GM12892 (cell line): ENCODE measurements around the gene NKD2.

Experiments used
- DNase-seq: peaks from one replicate; pipeline ENCODE4 v3.0.0; 2011; ENCODE audit not compliant: insufficient read length
- FAIRE-seq: peaks from 2 replicates; lab custom pipeline; 2011; peaks lifted over from hg19 to GRCh38; lab: Jason Lieb, UNC
- POLR2A ChIP-seq: IDR thresholded peaks from 2 replicates; pipeline ENCODE4 v1.6.1; 2011; ENCODE audit warnings: low read depth, low read length, control low read depth
- POLR2AphosphoS5 ChIP-seq: IDR thresholded peaks from 2 replicates; pipeline ENCODE4 v1.6.1; 2011; ENCODE audit warnings: low read depth, low read length, control low read depth
- TAF1 ChIP-seq: IDR thresholded peaks from 2 replicates; pipeline ENCODE4 v1.6.1; 2011; ENCODE audit warnings: low read depth, mild to moderate bottlenecking, control low read depth, low read length, borderline replicate concordance

Gene NKD2

DNA sequence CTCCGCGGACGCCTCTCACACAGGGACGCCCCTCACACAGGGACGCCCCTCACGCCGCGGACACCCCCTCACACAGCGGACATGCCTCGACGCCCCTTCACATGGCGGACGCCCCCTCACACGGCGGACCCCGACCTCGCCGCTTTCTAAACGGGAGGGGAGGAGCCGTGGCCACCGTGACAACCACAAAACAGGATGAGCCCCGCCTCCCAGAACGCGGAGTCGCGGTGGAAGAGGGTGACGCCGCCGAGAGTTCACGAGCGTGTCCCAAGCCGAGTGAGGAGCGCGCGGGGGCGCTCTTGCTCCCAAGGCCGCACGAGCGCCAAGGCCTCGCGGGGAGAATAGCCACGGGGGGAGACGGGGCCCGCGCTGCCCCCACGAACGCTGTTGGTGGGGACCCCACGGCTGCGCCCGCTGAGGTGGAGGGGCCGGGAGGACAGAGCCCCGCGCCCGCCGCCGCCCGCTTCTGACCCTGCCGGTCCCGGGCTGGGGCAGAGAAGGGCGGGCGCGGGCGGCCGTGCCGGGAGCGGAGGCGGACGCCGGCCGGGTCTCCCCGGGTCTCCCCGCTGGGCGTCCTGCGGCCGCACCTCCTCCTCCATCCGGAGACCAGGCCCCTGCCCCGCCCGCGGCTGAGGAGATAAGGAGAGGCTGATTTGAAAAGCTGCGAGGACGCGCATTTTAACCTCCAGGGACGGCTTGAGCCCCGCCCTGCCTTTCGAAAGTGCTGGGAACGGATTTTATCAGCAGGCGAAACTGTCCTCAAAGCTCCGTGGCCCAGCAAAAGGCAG lies 3.9 kb upstream of the NKD2 start:
- FAIRE-seq (no peak), DNase-seq (no peak)
- TF ChIP-seq TAF1 (no peak), POLR2AphosphoS5 (no peak), POLR2A (no peak)

DNA sequence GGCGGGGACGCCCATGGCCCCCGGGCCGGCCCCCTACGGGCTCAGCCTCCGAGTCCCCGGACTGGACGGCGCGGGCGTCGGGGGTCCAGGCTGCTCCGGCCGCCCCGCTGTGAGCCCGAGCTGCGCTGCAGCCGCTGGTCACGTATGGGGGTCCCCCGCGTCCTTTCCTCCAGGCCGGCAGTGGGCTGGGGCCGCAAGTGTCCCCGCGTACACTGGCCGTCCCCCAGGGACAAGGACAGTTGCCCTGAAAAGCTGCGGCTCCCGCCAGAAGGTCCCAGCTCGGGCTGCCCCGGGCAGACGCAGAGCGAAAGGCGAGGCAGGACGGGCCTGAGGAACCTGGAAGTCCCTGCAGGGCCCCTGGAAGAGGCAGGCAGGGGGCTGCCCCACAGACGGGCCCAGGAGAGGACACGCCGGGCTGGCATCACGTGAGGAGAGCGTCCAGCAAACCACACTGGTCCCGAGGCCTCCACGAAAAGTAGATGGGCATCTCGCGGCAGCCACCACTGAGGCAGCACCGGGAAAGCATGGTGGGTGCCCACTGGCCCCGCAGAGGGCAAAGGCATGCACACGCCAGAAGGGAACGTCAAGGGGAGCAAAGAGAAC lies 3.3 kb upstream of the NKD2 start:
- TF ChIP-seq POLR2A: no peak
- no peak for TF ChIP-seq TAF1
- TF ChIP-seq POLR2AphosphoS5: no peak
- no peak for DNase-seq
- FAIRE-seq: no peak

DNA sequence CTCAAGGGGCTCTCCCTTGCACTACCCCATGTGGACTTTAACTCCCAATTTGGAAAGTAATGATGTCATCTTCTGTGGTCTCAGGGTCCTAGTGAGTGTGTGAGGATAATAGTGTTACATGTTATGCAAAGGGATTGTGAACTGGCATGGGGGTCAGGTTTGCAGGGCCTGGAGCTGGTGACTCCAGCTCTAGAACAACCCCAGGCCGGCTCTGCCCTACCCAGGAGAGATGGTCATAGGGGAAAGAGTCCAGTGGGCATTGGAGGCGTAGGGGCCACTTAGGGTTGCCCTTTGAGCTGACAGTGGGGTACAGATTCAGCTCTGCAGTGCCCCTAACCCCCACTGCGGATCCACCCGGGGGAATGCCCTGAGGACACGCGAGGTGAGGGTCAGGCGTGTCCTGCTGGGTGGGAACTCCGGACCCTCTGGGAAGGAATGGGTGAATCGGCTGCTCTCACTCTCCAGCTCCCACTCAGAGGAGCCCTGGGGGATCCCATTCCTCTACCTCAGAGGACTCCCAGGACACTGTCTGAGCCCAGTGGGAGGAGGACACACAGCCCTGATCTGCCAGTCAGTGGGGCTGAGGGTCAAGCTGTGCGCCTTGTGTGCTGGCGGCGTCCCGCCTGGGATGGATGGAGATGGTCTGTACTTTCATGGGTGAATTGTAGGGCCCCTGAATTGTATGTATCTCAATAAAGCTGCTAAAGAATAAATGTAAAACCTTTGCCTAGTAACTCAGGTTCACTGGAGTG lies 2.5 kb upstream of the NKD2 start:
- no peak for FAIRE-seq
- TF ChIP-seq POLR2AphosphoS5 (no peak), TAF1 (no peak), POLR2A (no peak)
- no peak for DNase-seq

DNA sequence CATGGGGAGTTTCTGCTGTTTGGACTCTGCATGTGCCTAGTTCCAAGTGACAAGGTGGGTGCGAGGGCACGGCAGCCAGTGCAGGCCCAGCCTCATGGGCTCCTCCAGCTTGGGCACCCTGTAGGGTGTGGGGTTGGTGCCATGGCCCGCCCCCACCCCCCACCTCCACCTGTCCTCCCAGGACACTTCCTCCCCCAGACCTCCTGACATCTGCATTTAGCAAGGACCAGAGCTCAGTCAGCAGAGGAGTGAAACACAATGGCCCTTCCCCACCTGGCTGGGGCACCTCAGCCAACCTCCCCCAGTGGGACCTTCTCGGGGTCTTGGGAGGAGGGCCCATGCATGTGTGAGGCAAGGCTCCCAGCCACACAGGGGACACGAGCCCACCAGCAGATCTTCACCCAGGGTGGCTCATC lies 1.9 kb upstream of the NKD2 start:
- TF ChIP-seq TAF1 (no peak), POLR2A (no peak), POLR2AphosphoS5 (no peak)
- FAIRE-seq (no peak), DNase-seq (no peak)

DNA sequence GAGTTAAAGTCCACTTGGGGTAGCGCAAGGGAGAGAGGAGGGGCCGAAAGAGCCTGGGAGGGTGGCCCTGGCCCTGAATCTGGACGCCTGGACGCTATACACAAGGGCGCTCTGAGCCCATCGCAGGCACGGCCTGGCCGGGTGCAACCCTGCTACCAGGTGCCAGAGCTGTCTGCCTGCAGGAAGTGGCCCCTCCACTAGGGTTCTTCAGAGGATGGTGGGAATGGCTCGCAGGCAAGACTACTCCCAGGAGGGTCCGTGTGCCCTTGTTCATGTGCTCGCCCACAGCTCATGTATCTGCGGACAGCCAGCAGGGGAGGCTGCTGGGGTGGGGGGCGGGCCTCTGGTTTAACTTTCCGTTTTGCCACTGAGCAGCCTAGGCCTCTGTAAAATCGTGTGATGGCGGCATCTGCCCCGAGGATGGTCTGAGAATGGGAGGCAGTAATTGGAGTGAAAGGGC lies 1.4 kb upstream of the NKD2 start:
- TF ChIP-seq POLR2AphosphoS5: no peak
- no peak for TF ChIP-seq TAF1
- TF ChIP-seq POLR2A: no peak
- DNase-seq (no peak), FAIRE-seq (no peak)

DNA sequence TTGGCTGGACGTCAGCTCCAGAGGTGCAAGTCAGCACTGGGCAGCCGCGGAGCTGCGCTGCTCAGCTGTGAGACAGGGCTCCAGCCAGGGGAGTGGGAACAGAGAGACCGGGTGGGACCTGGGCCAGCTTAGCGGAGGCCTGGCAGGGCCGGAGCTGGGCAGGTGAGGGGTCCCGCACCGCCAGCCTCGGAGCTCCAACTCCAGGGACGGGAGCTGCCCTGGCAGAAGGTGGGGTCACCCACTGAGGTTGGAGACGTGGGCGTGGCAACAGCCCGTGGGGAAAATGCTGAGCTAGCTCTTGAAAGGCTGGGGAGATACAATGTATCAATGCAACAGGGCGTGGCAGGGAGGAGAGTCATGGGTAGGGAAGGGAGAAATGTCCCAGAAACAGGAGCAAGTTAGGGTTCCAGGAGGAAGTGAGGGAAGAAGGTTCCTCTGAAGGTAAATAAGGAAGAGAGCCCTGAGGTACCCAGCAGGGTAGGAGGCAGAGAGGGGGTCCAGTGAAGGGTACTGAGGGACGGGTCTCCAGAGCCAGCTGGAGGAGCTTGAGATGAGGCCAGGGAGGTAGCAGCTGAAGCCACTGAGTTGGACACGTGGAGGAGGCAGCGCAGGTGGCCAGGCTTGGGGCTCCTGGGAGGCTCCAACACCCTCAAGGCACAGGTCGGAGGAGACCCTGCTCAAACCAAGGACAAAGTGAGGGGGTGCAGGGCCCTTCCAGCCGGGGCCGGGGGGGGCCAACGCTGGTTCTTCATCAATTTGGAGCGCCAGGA lies 736 bp upstream of the NKD2 start:
- no peak for DNase-seq
- TF ChIP-seq POLR2A (no peak), TAF1 (no peak), POLR2AphosphoS5 (no peak)
- FAIRE-seq: no peak

DNA sequence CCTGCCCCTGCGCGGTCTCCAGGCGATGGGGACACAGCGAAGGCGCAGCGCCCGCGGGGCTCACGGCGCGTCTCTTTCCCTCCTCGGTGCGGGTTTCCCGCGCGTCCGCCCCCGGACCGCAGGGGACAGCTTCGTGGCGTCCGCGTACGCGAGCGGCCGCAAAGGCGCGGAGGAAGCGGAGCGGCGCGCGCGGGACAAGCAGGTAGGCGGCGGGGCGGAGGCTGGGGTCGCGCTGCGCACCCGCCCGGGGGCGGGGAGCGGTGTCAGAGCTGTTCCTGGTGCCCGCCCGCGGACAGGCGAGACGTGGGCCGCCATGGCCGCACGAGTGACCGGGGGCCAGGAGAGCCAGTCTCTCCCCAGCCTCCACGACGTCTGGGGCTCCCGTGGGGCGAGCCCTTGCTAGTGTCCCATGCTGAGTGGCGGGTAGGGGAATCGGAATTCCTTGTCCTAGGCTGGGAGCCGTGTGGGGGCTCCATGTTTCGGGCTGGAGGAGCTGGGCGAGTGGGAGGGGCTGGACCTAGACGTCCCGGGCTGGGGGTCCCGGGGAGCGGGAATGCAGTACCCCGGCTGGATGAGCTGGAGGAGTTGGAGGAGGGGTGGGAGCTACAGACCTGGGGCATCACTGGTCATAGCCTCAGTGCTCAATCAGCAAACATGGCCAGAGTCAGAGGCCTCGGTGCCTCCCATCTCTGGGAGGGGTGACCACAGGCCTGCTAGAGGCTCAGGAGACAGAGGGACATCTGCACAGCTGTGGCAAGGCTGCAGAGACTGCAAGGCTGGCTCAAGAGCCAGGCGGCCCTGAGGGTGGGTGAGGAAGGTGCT lies 968 bp downstream of the NKD2 start:
- DNase-seq (no peak), FAIRE-seq (no peak)
- TF ChIP-seq TAF1 (no peak), POLR2AphosphoS5 (no peak), POLR2A (no peak)

DNA sequence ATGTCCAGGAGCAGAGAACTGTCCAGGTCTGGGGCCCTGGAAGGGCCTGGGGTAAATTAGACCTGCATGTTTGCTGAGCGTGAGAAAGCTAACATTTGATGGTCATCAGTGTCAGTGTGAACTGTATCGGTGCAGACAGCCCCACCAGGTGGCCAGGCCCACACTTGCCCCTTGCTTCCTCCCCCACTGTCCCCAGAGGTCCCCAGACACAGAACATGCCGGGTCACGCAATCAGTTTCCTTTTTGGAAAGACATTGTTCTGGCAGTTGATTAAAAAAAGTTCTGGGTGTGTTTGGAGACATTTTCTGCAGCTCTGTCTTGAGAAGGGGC lies 1.5 kb downstream of the NKD2 start:
- DNase-seq (no peak), FAIRE-seq (no peak)
- TF ChIP-seq TAF1 (no peak), POLR2AphosphoS5 (no peak), POLR2A (no peak)

DNA sequence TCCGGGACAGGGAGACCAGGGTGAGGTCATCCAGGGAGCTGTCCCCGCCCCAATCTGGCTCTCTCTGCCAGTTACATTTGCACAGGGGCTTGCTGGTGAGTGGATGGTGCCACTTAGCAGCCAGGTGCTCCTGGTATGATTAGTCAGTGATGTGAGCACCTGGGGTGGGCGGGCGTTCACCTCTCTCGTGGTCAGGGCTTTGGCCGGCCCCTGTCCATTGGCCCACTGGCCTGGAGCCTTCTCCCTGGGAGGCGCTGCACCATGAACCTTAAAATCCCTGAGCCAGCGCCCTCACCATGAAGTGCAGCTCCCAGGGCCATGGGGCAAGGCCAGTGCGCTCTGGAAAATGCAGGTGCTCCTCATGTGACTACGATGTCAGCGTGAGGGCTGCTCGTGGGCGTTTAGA lies 2.0 kb downstream of the NKD2 start:
- DNase-seq: no peak
- no peak for FAIRE-seq
- TF ChIP-seq POLR2AphosphoS5 (no peak), POLR2A (no peak), TAF1 (no peak)

DNA sequence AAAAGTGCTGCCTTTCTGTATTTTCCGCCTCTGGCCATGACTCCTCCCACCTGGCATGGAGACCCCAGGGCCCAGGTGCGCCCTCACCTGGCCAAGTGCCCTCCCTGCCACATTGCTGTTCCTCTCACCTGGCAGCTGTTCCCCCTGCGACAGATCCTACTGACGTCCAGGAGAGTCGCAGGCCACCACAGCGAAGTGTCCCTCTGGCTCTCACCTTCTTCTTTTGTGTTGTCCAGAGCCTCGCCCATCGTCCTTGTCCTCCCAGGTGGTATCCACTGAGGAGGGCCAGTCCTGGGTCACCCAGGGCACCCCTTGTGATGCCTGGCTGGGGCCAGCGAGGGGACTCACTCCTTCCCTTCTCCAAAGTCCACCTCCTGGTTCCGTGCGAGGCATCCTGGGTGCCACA lies 2.6 kb downstream of the NKD2 start:
- FAIRE-seq: no peak
- no peak for TF ChIP-seq POLR2AphosphoS5
- no peak for TF ChIP-seq POLR2A
- DNase-seq: peak; percentile 80

DNA sequence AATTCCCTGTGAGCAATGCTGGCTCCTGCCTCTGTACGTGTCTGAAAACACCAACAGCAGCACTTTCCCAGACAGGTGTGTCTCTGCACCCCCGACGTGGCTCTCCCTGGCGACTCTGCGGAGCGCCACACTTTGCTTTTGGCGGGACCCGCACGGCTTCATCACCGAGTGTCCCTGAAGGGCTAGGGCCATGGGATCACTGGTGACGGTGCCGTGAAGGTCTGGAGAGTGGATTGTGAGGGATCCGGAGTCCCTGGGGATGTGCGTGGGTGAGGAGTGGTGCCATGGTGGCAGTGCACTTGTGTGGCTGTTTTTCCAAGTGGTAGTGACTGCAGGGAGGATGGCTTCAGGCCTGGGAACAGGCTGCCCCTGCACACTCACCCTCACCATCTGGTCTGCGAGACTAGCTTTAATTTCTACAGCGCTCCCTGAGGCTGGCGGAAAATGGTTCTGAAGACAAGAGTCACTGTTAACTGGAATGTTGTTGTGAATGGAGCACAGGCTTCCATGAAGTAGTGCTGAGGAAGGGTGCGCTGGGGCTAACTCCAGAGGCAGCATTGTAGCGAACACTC lies 3.2 kb downstream of the NKD2 start:
- DNase-seq (no peak), FAIRE-seq (no peak)
- TF ChIP-seq TAF1 (no peak), POLR2A (no peak), POLR2AphosphoS5 (no peak)
